Bronchial smooth muscle cell (primary cell): ENCODE results near the gene TP63. TPM values are rescaled to one million over a fixed set of nuclear protein-coding genes. Genes with fewer than 3 reads are reported as not detected.

Source experiments
- total RNA-seq: library from RNA; depleted of rRNA; stranded (reverse); fragments of >200 nt; gene quantifications from 2 replicates; pipeline ENCODE4 v1.2.1, GENCODE V29; 2014

Gene TP63
- total RNA-seq, result 0.09 TPM in 1 of 2 replicates, not detected in the other

DNA sequence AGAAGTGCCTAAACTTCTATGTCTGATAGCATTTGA lies at the start of gene TP63:
TSS of gene TP63 (plus strand) at position 17 of the 36 bp plus-strand sequence. CDS start 127 bp downstream, outside the sequence.

